ENCODE results near the gene ZEB2.

The ZEB2 gene

GRCh38 chr2:144468823-144469595 is 50.9 kb downstream of the ZEB2 start:
- no peak for DNase-seq

- DNase-seq: no peak
Measured at GRCh38 chr2:144467502-144468137, 52.3 kb downstream of the ZEB2 start.

DNA sequence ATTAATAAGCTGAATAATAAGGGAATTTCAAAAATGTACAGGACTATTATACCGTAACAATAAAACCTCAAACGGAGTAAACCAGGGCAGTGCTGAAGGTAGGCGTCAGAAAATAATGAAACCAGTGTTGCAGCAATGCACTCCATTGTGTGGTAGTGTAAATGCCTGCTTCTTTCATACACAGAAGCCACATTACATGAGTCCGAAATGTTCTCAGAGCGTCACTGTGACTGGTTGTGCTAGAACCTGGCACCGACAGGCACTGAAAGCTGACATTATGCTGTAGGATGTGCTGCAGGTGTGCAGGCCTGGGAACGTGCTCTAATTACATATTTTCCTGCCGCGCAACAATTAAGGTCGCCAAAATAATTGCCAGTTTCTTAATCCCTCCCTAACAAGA is 53.3 kb downstream of the ZEB2 start:
- DNase-seq: peak; percentile 47

GRCh38 chr2:144465749-144466148 is 54.2 kb downstream of the ZEB2 start:
- no peak for DNase-seq

DNA sequence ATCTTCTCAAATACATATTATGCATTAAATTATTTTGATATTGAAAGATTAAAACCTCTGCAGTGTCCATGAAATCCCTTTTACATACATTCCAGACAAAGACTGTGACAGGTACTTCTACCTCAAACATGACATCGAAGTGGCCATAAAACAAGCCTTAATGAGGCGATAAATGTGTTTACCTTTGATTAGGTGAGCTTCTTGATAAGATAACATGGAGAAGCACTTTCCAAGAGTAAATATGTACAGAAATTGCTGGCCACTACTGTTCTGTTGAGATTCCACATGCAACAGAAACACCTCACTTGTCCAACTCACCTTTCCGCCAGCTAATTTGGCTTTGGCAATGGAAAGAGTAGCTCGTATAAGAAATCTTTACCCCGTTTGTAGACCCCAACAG is 55.2 kb downstream of the ZEB2 start:
- no peak for DNase-seq

DNA sequence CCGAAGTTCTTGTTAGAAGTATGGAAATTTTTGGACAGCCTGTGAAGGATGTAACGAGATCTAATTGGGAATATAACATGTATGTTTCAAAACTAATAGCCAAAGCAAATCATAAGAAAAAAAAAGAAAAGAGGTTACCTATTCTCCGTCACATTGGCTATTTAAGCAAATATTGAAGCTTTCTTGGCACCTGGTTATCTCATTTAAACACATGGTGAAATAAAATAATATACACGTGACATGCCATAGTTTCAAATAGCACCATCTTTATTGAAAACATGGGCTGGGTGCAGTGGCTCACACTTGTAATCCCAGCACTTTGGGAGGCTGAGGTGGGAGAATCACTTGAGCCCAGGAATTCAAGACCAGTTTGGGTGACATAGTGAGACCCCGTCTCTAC is 56.7 kb downstream of the ZEB2 start:
- no peak for DNase-seq

- DNase-seq: no peak
Measured at GRCh38 chr2:144462266-144462665, 57.7 kb downstream of the ZEB2 start.

GRCh38 chr2:144461308-144461766 is 58.6 kb downstream of the ZEB2 start:
- no peak for DNase-seq

DNA sequence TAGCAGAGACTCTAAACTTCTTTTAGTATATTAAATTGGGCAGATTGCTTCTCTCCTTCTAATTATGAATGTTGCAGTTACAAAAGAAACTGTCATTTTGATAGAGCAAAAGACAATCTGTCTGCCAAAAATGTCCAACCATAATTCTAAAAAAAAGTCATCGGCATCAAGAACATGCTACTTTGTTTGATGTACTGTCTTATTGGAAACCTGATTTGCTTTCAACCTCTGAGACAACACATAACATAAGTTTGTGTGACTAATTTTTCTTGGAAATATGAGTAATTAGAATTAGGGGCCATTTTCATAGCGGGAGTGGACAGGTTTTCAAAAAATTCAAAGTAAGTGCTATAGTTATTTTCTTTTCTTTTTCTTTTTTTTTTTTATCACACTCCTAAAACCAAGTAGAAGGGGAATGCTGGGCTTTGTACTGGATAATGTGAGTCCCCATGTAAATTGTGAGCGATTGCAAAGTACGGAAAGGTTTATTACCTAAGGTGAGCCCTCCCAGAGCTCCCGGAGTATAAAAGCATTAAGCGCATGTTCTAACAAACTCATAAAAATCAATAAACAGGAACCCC is 59.1 kb downstream of the ZEB2 start:
- no peak for DNase-seq

- no peak for DNase-seq
Measured at GRCh38 chr2:144459937-144460336, 60.0 kb downstream of the ZEB2 start.

DNA sequence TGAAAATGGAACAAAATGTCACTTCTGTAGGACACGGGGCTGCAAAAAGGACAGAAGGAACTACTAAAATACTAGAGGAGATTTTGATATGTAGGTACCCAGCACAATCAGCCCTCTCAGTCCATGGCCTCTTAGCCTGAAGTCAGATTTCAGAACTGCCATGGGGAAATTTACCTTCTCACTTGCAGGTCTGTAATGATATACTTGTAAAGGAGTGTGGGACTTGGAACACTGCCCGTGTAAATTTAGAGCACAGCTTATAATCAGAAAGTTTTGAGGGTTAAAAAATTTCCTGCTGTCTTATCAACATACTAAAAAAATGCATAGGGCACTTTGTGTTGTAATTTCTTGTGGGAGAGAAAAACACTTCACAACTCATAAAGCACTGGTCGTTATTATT is 60.6 kb downstream of the ZEB2 start:
- no peak for DNase-seq

GRCh38 chr2:144458541-144458940 is 61.4 kb downstream of the ZEB2 start:
- no peak for DNase-seq

DNA sequence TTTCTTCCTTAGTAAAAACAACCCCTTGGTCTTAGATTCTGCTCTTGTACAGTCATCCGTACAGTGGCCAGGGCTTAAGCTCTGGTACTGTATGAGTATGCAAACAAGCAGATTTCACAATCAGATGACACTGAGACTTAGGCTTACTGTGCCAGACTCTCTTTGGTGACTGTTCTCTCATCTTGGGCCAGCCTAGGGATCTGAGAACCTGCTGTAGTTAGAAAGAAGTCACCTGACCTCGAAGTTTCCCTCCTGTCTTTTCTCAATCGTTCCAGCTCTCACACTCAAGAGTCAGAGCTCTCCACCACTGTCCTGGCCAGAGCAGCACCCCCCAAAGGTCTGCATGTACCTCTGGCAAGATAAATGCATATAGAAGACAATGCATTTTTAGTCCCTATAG is 63.2 kb downstream of the ZEB2 start:
- no peak for DNase-seq

DNA sequence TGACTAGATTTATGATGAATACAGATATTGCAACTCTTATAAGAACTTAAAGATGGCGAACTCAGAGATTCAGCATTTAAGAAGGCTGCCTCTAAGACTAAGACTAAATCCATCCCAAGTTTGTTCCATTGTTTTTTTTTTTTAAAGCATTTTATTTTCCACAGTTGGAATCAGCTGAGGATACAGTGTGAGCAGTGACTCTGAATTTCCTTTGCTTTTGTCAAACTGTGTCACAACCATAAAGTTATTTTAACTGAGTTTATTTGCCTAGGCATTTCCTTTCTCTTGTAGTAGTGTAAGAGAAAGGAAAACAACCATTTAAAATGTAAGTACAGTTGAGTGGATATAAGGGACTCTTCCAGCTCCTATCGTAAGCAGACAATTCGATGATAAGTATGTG is 63.9 kb downstream of the ZEB2 start:
- no peak for DNase-seq

GRCh38 chr2:144454466-144455287 is 65.2 kb downstream of the ZEB2 start:
- peak; percentile 20 for DNase-seq

DNA sequence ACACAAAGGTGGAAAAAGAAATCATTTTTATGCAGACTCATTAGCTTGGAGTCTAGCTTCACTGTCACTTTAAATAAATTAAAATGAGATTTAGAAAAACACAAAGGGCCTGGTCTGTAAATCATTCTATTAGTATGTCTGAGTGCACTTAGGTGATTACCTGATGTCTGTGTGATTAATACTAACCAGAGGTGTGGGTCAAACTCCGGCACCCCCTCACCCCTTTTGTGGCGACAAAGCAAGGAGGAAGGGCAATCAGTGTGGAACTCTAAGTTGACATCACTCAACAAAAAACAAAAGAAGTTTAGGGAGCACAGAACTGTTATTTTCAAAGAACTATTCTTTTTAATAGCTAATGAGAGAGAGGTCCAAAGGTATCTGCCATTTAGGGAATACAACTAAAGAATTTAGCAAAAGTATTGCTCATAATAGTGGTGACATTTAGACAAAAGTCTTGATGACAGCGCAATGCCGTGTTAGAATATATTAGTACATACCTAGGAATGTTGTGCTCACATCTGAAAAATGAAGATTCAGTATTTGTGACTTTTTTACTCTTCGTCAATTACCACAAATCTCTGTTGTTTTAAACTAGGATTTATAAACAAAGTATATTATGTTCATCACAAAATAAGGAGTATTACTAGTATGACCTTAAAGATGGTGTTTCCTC is 66.3 kb downstream of the ZEB2 start:
- no peak for DNase-seq

GRCh38 chr2:144452989-144453336 is 67.0 kb downstream of the ZEB2 start:
- DNase-seq: no peak

- DNase-seq: peak; percentile 55
Measured at GRCh38 chr2:144452169-144452988, 67.5 kb downstream of the ZEB2 start.

GRCh38 chr2:144451443-144451842 is 68.5 kb downstream of the ZEB2 start:
- no peak for DNase-seq

- DNase-seq: peak; percentile 10
Measured at GRCh38 chr2:144449028-144449406, 70.9 kb downstream of the ZEB2 start.

GRCh38 chr2:144448389-144449027 is 71.4 kb downstream of the ZEB2 start:
- DNase-seq: no peak

Data from NCI-H2227 treated with DMSO at 0.1 percent for 48 hours (cell line).